Esophagus squamous epithelium (tissue), 5 donors: Measurements from ENCODE around the gene NUDCD2. TPM values are rescaled to one million over a fixed set of nuclear protein-coding genes. Genes with fewer than 3 reads are reported as not detected.
"Not testable (repeated sequence)": the region's sequence is repeated elsewhere in the genome, so short reads cannot be mapped to it uniquely, and the experiment has no call there.

Experiments used
- DNase-seq: peaks from one replicate; lab custom pipeline; 2025; lab: John Stamatoyannopoulos, UW
- H3K27ac ChIP-seq, 4 donors: fragments of 200-600 bp; sonication (generic); one replicate each; pipeline ENCODE4 v1.5.1; 2016 to 2019; ENCODE audit warnings: mild to moderate bottlenecking in 1 of 4
- H3K27me3 ChIP-seq, 4 donors: fragments of 200-600 bp; sonication (generic); 1 replicate in 3 of 4; 2 replicates in 1 of 4; pipeline versions ENCODE4 v1.5.1 to v1.6.0; 2017 to 2021; ENCODE audit warnings: antibody characterized with exemption in 1 of 4
- H3K36me3 ChIP-seq, 3 donors: fragments of 200-600 bp; sonication (generic); one replicate each; pipeline ENCODE4 v1.5.1; 2016 to 2019
- H3K4me1 ChIP-seq, 3 donors: fragments of 200-600 bp; sonication (generic); one replicate each; pipeline ENCODE4 v1.5.1; 2017 to 2019
- H3K4me3 ChIP-seq, 4 donors: fragments of 200-600 bp; sonication (generic); 1 replicate in 3 of 4; 2 replicates in 1 of 4; pipeline ENCODE4 v1.5.1; 2016 to 2019; ENCODE audit warnings: mild to moderate bottlenecking in 2 of 4, moderate library complexity in 1 of 4
- H3K9me3 ChIP-seq, 3 donors: fragments of 200-600 bp; sonication (generic); one replicate each; pipeline ENCODE4 v1.5.1; 2016 to 2019
- CTCF ChIP-seq, 6 experiments: fragments of 450-650 bp in 4 of 6; fragments of 200-600 bp in 2 of 6; sonication (generic) in 2 of 6; IDR thresholded peaks; one replicate each; pipeline ENCODE4 v1.5.1; 2016 to 2019; ENCODE audit warnings: antibody characterized with exemption in 6 of 6, mild to moderate bottlenecking in 4 of 6, moderate library complexity in 4 of 6
- POLR2A ChIP-seq, 4 donors: fragments of 450-650 bp; IDR thresholded peaks; one replicate each; pipeline ENCODE4 v1.6.1; 2017; ENCODE audit warnings: antibody characterized with exemption in 4 of 4, mild to moderate bottlenecking in 4 of 4, moderate library complexity in 3 of 4
- WGBS, 2 donors: methylation state at CpG; one replicate each; pipeline ENCODE4 v1.1.5; 2018; 5-methylcytosine and 5-hydroxymethylcytosine counted together
- intact Hi-C: fragments of 100-400 bp; cut with DNase I; formaldehyde crosslinking; loops from one replicate; pipeline ENCODE4 v1.15.0; 2022
- small RNA-seq, 4 donors: library from RNA; depleted of rRNA; stranded (forward); fragments of <200 nt; gene quantifications; one replicate each; pipeline ENCODE3, GENCODE V24; 2016
- total RNA-seq, 4 donors: library from RNA; depleted of rRNA; stranded (reverse); fragments of >200 nt; gene quantifications; one replicate each; pipeline ENCODE4 v1.1.0, GENCODE V29; 2016
- donor health status: DM: yes; HTN: yes; CAD: no.

NUDCD2 gene
- total RNA-seq, 4 donors from 2014 or later: 2.5 to 11.6 (median 6.1) TPM

- no peaks in the 10 kb centered on the region for H3K36me3 ChIP-seq
- no peaks in the 10 kb centered on the region for H3K27me3 ChIP-seq
- no peak overlapping the region for H3K4me3 ChIP-seq
- intact Hi-C loops: no loop called here
- no peak overlapping the region for H3K27ac ChIP-seq
- TF ChIP-seq POLR2A (IDR thresholded peaks at IDR 0.05): no peak
- no peak for TF ChIP-seq CTCF (IDR thresholded peaks at IDR 0.05)
- DNase-seq: no peak
- H3K4me1 ChIP-seq: no peaks in the 10 kb centered on the region
- no peaks in the 10 kb centered on the region for H3K9me3 ChIP-seq
Measured at GRCh38 chr5:163397354-163397753, 62.5 kb downstream of the NUDCD2 start.

GRCh38 chr5:163396818-163397340 is 63.0 kb downstream of the NUDCD2 start:
- H3K27me3 ChIP-seq, H3K4me1 ChIP-seq, DNase-seq, H3K9me3 ChIP-seq, intact Hi-C loops, H3K4me3 ChIP-seq, H3K36me3 ChIP-seq, H3K27ac ChIP-seq: not testable (repeated sequence)
- 75 to 91% methylated on average over 9 of the region's 9 CpGs for WGBS, 2 donors

Small RNAs within 50 kb of the gene (small RNA-seq; reads per million reads assigned to genes)
- 0 reads per million in 4 donors for gene AC008723.1

Other genes with a start within 250 kb of the NUDCD2 start
- 100 to 1,000 TPM in 1 of 4 donors, 10 to 100 TPM in 3; 51.8 to 112 (median 69.2) TPM for gene CCNG1, start 22.5 kb downstream of the NUDCD2 start, total RNA-seq
- gene HMMR, start 530 bp upstream of the NUDCD2 start, total RNA-seq: 10 to 100 TPM in 2 of 4 donors, 1 to 10 TPM in 2; 3.2 to 23.7 (median 11.1) TPM
- 10 to 100 TPM; 20.8 to 55.3 (median 44.8) TPM for gene MAT2B, start 45.5 kb upstream of the NUDCD2 start, total RNA-seq